GM12878 (cell line): Measurements from ENCODE around the gene CDC14B. TPM values are rescaled to one million over a fixed set of nuclear protein-coding genes. Genes with fewer than 3 reads are reported as not detected.

ENCODE experiments used
- CREB1 ChIP-seq: IDR thresholded peaks from 2 replicates; pipeline ENCODE4 v1.6.1; 2012; ENCODE audit warnings: low read depth, mild to moderate bottlenecking, inconsistent platforms
- CUX1 ChIP-seq: IDR thresholded peaks from 2 replicates; pipeline ENCODE4 v1.6.1; 2012; ENCODE audit warnings: improper control_type of control experiment, low read depth, low read length; ENCODE audit not compliant: insufficient replicate concordance
- DPF2 ChIP-seq: fragments of 450-650 bp; IDR thresholded peaks from 2 replicates; pipeline ENCODE4 v1.6.1; 2017; ENCODE audit warnings: mild to moderate bottlenecking
- EZH2 ChIP-seq: IDR thresholded peaks from 2 replicates; pipeline ENCODE4 v1.6.1; 2012; ENCODE audit warnings: low read depth, mild to moderate bottlenecking, control low read depth, inconsistent platforms, low read length, borderline replicate concordance; ENCODE audit not compliant: control insufficient read depth
- GATAD2B ChIP-seq: fragments of 450-650 bp; conservative IDR thresholded peaks from 2 replicates; pipeline ENCODE4 v1.6.1; 2017; ENCODE audit warnings: low read depth, mild to moderate bottlenecking, moderate library complexity
- IKZF1 ChIP-seq: fragments of 450-650 bp; conservative IDR thresholded peaks from 2 replicates; pipeline ENCODE4 v1.6.1; 2017; ENCODE audit warnings: antibody characterized with exemption, mild to moderate bottlenecking
- MEF2A ChIP-seq: IDR thresholded peaks from 2 replicates; pipeline ENCODE4 v1.6.1; 2011; ENCODE audit warnings: low read depth, mild to moderate bottlenecking, low read length, moderate library complexity; ENCODE audit not compliant: insufficient read depth
- NFYB ChIP-seq: IDR thresholded peaks from 2 replicates; pipeline ENCODE4 v1.6.1; 2011; ENCODE audit warnings: low read depth, mild to moderate bottlenecking, low read length, improper control_type of control experiment, moderate library complexity; ENCODE audit not compliant: insufficient read depth
- NR2F1 ChIP-seq: fragments of 450-650 bp; conservative IDR thresholded peaks from 2 replicates; pipeline ENCODE4 v1.6.1; 2017; ENCODE audit warnings: mild to moderate bottlenecking
- POLR2A ChIP-seq: IDR thresholded peaks from 2 replicates; pipeline ENCODE4 v1.6.1; 2011; ENCODE audit warnings: low read depth, mild to moderate bottlenecking, low read length
- POLR2AphosphoS5 ChIP-seq: IDR thresholded peaks from 2 replicates; pipeline ENCODE4 v1.6.1; 2011; ENCODE audit warnings: mild to moderate bottlenecking, low read length, inconsistent platforms
- TCF7 ChIP-seq: IDR thresholded peaks from 2 replicates; pipeline ENCODE4 v1.6.1; 2014; ENCODE audit warnings: antibody characterized with exemption, borderline replicate concordance
- WRNIP1 ChIP-seq: IDR thresholded peaks from 2 replicates; pipeline ENCODE4 v1.6.1; 2011; ENCODE audit warnings: low read depth, low read length, improper control_type of control experiment, borderline replicate concordance
- ZNF592 ChIP-seq: fragments of 450-650 bp; IDR thresholded peaks from 2 replicates; pipeline ENCODE4 v1.6.1; 2017; ENCODE audit warnings: mild to moderate bottlenecking, moderate library complexity
- polyA plus RNA-seq, 11 experiments: library from polyadenylated mRNA; depleted of rRNA in 4 of 11; unstranded in 6 of 11; stranded (reverse) in 5 of 11; fragments of >200 nt; fragmentation: Nextera tagmentation in 4 of 11; fragmentation: Illumina TruSeq in 1 of 11; extraction: Ambion mirVana in 4 of 11; extraction: Trizol in 1 of 11; gene quantifications; 1 replicate in 1 of 11; 2 replicates in 10 of 11; pipeline versions ENCODE4 v1.2.1 to v1.2.3, GENCODE V29; 2011 to 2016; ENCODE audit warnings: inconsistent platforms in 2 of 11, missing spikeins in 2 of 11, low read depth in 1 of 11
- total RNA-seq, 4 experiments: library from RNA; depleted of rRNA in 3 of 4; stranded (reverse); fragments of >200 nt in 3 of 4; fragmentation: Illumina TruSeq in 1 of 4; extraction: Trizol in 1 of 4; gene quantifications; 2 replicates each; pipeline versions ENCODE4 v1.2.1 to v1.2.3, GENCODE V29; 2013 to 2021
- TF ChIP-seq, protein P1 (sequence below): fragments of 450-650 bp; IDR thresholded peaks from 2 replicates; pipeline ENCODE4 v1.6.1; 2017; ENCODE audit warnings: mild to moderate bottlenecking
- TF ChIP-seq, protein P2 (sequence below): fragments of 450-650 bp; IDR thresholded peaks from 2 replicates; pipeline ENCODE4 v1.6.1; 2018; ENCODE audit warnings: borderline replicate concordance, mild to moderate bottlenecking; ENCODE audit not compliant: partially characterized antibody

The CDC14B gene
- total and polyA plus RNA-seq, 10 of the 15 experiments (the other 5 are each of a cell fraction or from before 2014, with no cell fraction given), result 3.7 to 11.7 (median 6.2) TPM

DNA sequence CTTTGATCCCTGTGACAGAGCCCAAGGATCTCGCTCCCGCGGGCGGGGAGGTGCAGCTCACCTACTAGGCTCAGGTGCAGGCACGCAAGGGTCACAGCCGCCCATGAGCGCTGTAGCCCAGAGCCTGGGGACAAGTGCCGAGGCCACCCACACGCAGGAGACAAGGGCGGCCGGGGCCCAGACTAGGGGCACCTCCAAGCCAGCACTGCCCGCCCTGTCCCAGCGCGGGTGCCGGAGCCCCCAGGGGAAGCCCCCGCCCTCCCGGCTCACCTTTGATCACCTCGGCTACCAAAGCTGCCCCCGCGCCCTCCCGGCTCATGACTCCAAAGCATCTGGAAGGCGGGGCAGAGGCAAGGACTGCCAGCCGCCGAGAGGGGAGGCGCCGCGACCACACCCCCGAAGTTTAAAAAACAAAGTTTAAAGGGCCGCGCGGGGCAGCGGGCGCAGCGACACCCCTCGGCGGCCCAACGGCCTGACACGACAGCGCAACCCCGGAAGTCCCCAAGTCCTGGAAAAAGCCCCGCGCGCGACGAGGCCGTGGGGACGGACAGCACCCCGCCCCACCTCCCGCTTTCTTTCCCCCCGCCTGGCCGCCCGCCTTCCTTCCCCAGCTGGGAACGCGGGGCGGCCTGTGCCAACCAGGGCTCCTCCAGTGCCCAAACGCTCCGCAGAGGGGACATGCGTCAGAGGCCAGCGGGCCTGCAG, 53.0 kb downstream of the CDC14B start (continued):
- TF ChIP-seq IKZF1, result peak; percentile 73
- TF ChIP-seq POLR2A, result peak; percentile 81
- TF ChIP-seq DPF2, result peak; percentile 74
- peak; percentile 92 for TF ChIP-seq NR2F1
- TF ChIP-seq CUX1, result no peak
- no peak for TF ChIP-seq NFYB
- no peak for TF ChIP-seq TCF7
- TF ChIP-seq, protein P1, sequence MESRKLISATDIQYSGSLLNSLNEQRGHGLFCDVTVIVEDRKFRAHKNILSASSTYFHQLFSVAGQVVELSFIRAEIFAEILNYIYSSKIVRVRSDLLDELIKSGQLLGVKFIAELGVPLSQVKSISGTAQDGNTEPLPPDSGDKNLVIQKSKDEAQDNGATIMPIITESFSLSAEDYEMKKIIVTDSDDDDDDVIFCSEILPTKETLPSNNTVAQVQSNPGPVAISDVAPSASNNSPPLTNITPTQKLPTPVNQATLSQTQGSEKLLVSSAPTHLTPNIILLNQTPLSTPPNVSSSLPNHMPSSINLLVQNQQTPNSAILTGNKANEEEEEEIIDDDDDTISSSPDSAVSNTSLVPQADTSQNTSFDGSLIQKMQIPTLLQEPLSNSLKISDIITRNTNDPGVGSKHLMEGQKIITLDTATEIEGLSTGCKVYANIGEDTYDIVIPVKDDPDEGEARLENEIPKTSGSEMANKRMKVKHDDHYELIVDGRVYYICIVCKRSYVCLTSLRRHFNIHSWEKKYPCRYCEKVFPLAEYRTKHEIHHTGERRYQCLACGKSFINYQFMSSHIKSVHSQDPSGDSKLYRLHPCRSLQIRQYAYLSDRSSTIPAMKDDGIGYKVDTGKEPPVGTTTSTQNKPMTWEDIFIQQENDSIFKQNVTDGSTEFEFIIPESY, result no peak
- no peak for TF ChIP-seq WRNIP1
- TF ChIP-seq, protein P2, sequence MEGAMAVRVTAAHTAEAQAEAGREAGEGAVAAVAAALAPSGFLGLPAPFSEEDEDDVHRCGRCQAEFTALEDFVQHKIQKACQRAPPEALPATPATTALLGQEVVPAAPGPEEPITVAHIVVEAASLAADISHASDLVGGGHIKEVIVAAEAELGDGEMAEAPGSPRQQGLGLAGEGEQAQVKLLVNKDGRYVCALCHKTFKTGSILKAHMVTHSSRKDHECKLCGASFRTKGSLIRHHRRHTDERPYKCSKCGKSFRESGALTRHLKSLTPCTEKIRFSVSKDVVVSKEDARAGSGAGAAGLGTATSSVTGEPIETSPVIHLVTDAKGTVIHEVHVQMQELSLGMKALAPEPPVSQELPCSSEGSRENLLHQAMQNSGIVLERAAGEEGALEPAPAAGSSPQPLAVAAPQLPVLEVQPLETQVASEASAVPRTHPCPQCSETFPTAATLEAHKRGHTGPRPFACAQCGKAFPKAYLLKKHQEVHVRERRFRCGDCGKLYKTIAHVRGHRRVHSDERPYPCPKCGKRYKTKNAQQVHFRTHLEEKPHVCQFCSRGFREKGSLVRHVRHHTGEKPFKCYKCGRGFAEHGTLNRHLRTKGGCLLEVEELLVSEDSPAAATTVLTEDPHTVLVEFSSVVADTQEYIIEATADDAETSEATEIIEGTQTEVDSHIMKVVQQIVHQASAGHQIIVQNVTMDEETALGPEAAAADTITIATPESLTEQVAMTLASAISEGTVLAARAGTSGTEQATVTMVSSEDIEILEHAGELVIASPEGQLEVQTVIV, result peak; percentile 65
- TF ChIP-seq CREB1, result 0 out of 2 replicates have a peak, but pooled peaks have one; percentile 40
- TF ChIP-seq MEF2A, result no peak
- no peak for TF ChIP-seq EZH2
- TF ChIP-seq POLR2AphosphoS5, result peak; percentile 36; the same call in 1 of the 2 replicates
- TF ChIP-seq ZNF592, result peak; percentile 17; the same call in 1 of the 2 replicates
- TF ChIP-seq GATAD2B, result peak; percentile 85; the same call in 1 of the 2 replicates
